ENCODE data around the gene SLC1A5.

Gene SLC1A5

DNA sequence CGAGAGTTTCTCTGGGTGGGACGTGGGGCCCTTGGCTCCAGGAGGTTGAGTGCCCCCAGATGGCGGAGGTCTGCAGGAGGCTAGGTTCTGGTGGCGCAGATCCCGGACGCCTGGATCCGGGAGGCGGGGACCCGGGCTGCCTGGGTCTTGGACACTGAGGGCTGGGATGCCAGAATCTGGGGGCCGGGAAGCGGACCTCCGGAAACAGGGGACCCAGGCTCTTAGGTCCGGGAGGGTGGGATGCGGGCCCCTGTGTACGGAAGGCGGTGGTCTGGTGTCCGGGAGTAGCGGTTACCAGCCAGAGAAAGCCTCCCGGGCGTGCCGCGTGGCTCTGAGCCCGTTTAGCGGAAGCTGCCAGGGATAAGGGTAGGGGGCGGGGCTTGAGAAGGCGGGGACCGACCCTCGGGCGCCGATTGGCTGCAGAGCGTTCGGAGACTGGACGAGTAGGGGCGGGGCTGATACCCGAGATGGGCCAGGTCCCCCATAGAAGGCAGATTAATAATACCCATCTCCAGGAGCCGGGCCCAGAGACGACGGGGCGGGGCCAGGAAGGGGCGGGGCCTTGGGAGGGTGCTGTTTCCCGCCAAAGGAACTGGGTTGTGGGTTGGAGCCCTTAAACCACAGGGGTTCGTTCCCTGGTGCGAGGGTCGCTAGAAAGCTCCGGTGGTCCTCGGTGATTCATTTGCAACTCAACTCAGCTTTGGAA is at the start of gene SLC1A5:
Gene SLC1A5 (minus strand): TSS at position 333 of the 706 bp plus-strand sequence. CDS start 629 bp downstream, outside the sequence.
- Histone ChIP-seq H3K27ac (ENCODE audit: low read length) (peak within 1 kb of the TSS; percentile 89), H3K79me2 (ENCODE audit: low read length) (peaks cover 50% of the 10 kb centered on the region), H2AFZ (ENCODE audit: low read length) (peak within 1 kb of the TSS; percentile 47; the same call in 1 of the 2 replicates), H3K9me3 (replicated peaks; ENCODE audit: insufficient read depth, low read length) (no peaks in the 10 kb centered on the region), H3K4me2 (ENCODE audit: low read depth, low read length) (peak within 1 kb of the TSS; percentile 87), H3K36me3 (replicated peaks; ENCODE audit: insufficient read depth, low read length) (peaks cover 10% of the 10 kb centered on the region; the same call in 1 of the 2 replicates), H3K9ac (ENCODE audit: low read length) (peak within 1 kb of the TSS; percentile 97), H3K4me3 (ENCODE audit: low read length) (peak within 1 kb of the TSS; percentile 95), H3K9me2 (replicated peaks; ENCODE audit: insufficient read depth, low read length) (no peaks in the 10 kb centered on the region), H3F3A (ENCODE audit: insufficient read depth, low read length) (peaks cover 36% of the 10 kb centered on the region), H4K20me1 (ENCODE audit: insufficient read depth, low read length) (peaks cover 7% of the 10 kb centered on the region; the same call in 1 of the 2 replicates), H3K4me1 (ENCODE audit: low read length) (peaks cover 11% of the 10 kb centered on the region; the same call in 1 of the 2 replicates), H3K27me3 (replicated peaks; ENCODE audit: insufficient read depth, low read length) (no peaks in the 10 kb centered on the region)
- TF ChIP-seq EZH2phosphoT487 (IDR thresholded peaks at IDR 0.05; ENCODE audit: low read length) (no peak), EZH2 (optimal IDR thresholded peaks at IDR 0.05; ENCODE audit: low read depth, low read length) (no peak)
- TF ChIP-seq, protein P1, sequence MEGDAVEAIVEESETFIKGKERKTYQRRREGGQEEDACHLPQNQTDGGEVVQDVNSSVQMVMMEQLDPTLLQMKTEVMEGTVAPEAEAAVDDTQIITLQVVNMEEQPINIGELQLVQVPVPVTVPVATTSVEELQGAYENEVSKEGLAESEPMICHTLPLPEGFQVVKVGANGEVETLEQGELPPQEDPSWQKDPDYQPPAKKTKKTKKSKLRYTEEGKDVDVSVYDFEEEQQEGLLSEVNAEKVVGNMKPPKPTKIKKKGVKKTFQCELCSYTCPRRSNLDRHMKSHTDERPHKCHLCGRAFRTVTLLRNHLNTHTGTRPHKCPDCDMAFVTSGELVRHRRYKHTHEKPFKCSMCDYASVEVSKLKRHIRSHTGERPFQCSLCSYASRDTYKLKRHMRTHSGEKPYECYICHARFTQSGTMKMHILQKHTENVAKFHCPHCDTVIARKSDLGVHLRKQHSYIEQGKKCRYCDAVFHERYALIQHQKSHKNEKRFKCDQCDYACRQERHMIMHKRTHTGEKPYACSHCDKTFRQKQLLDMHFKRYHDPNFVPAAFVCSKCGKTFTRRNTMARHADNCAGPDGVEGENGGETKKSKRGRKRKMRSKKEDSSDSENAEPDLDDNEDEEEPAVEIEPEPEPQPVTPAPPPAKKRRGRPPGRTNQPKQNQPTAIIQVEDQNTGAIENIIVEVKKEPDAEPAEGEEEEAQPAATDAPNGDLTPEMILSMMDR (IDR thresholded peaks at IDR 0.05; ENCODE audit: low read length) = no peak
- peak; percentile 98 for DNase-seq

DNA sequence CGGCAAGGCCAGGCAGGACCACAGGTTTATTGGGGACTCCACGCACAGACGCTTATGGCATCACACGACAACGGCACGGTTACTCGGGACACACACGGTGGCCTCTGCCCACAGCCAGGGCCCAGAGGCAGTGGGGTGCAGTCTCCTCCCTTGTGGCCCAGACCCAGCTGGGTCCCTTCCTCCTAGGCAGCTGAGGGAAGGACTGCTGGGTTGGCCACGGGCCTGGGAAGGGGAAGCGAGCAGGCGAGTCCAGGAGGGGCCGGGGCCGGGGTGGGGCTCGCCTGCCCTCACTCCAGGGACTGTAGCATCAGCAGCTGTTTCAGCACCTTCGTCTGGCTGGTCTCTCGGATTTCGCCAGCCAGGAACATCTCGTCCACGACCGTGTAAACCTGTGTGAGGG is 49.8 kb upstream of the SLC1A5 start:
- H3K27ac ChIP-seq (ENCODE audit: low read length) = no peak overlapping the region
- no peaks in the 10 kb centered on the region for H3K4me1 ChIP-seq (ENCODE audit: low read length)
- H2AFZ ChIP-seq (ENCODE audit: low read length) = no peak overlapping the region
- H3K9me2 ChIP-seq (replicated peaks; ENCODE audit: insufficient read depth, low read length) = no peaks in the 10 kb centered on the region
- no peaks in the 10 kb centered on the region for H3K36me3 ChIP-seq (replicated peaks; ENCODE audit: insufficient read depth, low read length)
- no peak for DNase-seq
- H3K9me3 ChIP-seq (replicated peaks; ENCODE audit: insufficient read depth, low read length) = no peaks in the 10 kb centered on the region
- no peak for TF ChIP-seq EZH2 (optimal IDR thresholded peaks at IDR 0.05; ENCODE audit: low read depth, low read length)
- TF ChIP-seq, protein P1 (IDR thresholded peaks at IDR 0.05; ENCODE audit: low read length) = no peak
- no peak for TF ChIP-seq EZH2phosphoT487 (IDR thresholded peaks at IDR 0.05; ENCODE audit: low read length)
- no peaks in the 10 kb centered on the region for H3K79me2 ChIP-seq (ENCODE audit: low read length)
- no peak overlapping the region for H3K4me2 ChIP-seq (ENCODE audit: low read depth, low read length)
- H3F3A ChIP-seq (ENCODE audit: insufficient read depth, low read length) = no peaks in the 10 kb centered on the region
- H3K27me3 ChIP-seq (replicated peaks; ENCODE audit: insufficient read depth, low read length) = no peaks in the 10 kb centered on the region
- no peak overlapping the region for H3K9ac ChIP-seq (ENCODE audit: low read length)
- no peaks in the 10 kb centered on the region for H4K20me1 ChIP-seq (ENCODE audit: insufficient read depth, low read length)
- no peak overlapping the region for H3K4me3 ChIP-seq (ENCODE audit: low read length)

DNA sequence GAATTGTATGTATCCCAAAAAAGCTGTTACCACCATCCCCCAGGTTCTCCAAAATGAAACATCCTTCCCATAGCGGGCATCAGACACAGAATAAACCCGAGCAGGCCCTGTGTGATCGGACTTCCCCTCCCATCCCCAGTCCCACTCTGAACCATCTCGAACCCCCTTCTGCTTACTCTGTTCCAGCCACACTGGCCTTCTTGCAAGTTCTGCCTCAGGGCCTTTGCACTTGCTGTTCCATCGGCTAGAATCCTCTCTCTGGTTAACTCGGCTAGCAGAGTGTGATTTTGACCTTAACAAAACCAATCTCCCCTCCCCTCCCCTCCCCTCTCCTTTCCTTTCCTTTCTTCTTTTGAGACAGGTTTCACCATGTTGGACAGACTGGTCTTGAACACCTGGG is 46.6 kb upstream of the SLC1A5 start:
- Histone ChIP-seq H3K4me3 (ENCODE audit: low read length) (no peak overlapping the region), H3F3A (ENCODE audit: insufficient read depth, low read length) (no peaks in the 10 kb centered on the region), H3K79me2 (ENCODE audit: low read length) (no peaks in the 10 kb centered on the region), H3K9ac (ENCODE audit: low read length) (no peak overlapping the region), H3K9me3 (replicated peaks; ENCODE audit: insufficient read depth, low read length) (no peaks in the 10 kb centered on the region), H3K27me3 (replicated peaks; ENCODE audit: insufficient read depth, low read length) (no peaks in the 10 kb centered on the region), H2AFZ (ENCODE audit: low read length) (no peak overlapping the region), H3K4me1 (ENCODE audit: low read length) (no peaks in the 10 kb centered on the region), H3K27ac (ENCODE audit: low read length) (no peak overlapping the region), H4K20me1 (ENCODE audit: insufficient read depth, low read length) (no peaks in the 10 kb centered on the region), H3K36me3 (replicated peaks; ENCODE audit: insufficient read depth, low read length) (no peaks in the 10 kb centered on the region), H3K9me2 (replicated peaks; ENCODE audit: insufficient read depth, low read length) (no peaks in the 10 kb centered on the region), H3K4me2 (ENCODE audit: low read depth, low read length) (no peak overlapping the region)
- no peak for DNase-seq
- no peak for TF ChIP-seq EZH2 (optimal IDR thresholded peaks at IDR 0.05; ENCODE audit: low read depth, low read length)
- TF ChIP-seq EZH2phosphoT487 (IDR thresholded peaks at IDR 0.05; ENCODE audit: low read length) = no peak
- TF ChIP-seq, protein P1 (IDR thresholded peaks at IDR 0.05; ENCODE audit: low read length) = no peak

All from MM.1S (cell line).